Measurements from ENCODE around the gene GCK.
"Not testable (repeated sequence)": the region's sequence is repeated elsewhere in the genome, so short reads cannot be mapped to it uniquely, and the experiment has no call there.

Gene GCK

DNA sequence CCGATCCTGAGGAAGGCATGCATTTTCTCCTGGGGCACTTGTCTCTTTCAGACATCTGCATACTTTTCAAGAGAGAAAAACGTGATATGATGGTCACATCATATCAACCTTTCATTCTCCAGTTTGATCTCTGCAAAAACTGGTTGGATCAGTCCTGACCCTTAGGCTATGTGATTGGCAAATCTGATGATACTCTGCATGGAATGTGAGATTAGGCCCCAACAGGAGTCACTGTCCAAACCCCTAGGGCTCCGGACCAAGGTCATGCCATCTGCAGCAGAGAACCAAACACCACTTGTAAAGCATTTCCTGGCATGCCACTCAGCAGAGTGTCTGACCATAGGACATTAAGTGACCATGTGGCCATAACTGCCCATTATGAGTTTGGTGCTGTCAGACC lies 8.6 kb downstream of the GCK start:
- no peak overlapping the region for H3K27ac ChIP-seq (ENCODE audit: low read depth, low read length)
- H3K36me3 ChIP-seq (ENCODE audit: control insufficient read depth, insufficient read depth, low read length): no peaks in the 10 kb centered on the region
- no peaks in the 10 kb centered on the region for H3K4me1 ChIP-seq (ENCODE audit: control insufficient read depth, insufficient read depth, low read length)
- H3K27me3 ChIP-seq (ENCODE audit: control insufficient read depth, insufficient read depth, low read length): no peaks in the 10 kb centered on the region
- no peak overlapping the region for H3K9ac ChIP-seq (ENCODE audit: low read length)
- H3K4me3 ChIP-seq (ENCODE audit: low read length): no peak overlapping the region

DNA sequence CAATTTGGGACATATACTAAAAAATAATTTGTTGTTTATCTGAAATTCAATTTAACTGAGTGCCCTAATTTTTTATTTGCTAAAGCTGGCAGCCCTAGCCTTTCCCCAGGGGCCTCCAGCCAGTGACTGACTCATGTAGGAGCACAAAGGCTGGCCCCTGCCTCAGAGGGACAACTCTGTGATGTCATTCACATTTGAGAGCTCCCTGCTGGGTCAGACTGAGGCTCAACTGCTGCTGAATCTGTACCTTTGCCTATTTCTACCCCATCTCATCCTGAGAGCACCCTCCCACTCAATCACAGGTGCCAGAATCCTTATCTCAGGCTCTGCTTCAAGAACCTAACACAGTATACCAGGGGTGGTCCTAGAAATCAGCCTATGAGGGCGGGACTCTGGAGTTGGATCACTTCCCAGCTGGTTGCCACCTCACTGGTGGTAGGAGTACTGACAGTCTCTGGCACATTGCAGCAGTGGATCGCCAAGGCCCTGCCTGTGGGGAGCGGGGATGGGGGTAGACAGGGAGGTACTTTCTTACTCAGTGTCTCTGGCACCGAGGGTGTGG lies 11.6 kb downstream of the GCK start:
- no peak overlapping the region for H3K27ac ChIP-seq (ENCODE audit: low read depth, low read length)
- H3K4me3 ChIP-seq (ENCODE audit: low read length): no peak overlapping the region
- no peak overlapping the region for H3K9ac ChIP-seq (ENCODE audit: low read length)
- no peaks in the 10 kb centered on the region for H3K27me3 ChIP-seq (ENCODE audit: control insufficient read depth, insufficient read depth, low read length)
- no peaks in the 10 kb centered on the region for H3K36me3 ChIP-seq (ENCODE audit: control insufficient read depth, insufficient read depth, low read length)
- no peaks in the 10 kb centered on the region for H3K4me1 ChIP-seq (ENCODE audit: control insufficient read depth, insufficient read depth, low read length)

DNA sequence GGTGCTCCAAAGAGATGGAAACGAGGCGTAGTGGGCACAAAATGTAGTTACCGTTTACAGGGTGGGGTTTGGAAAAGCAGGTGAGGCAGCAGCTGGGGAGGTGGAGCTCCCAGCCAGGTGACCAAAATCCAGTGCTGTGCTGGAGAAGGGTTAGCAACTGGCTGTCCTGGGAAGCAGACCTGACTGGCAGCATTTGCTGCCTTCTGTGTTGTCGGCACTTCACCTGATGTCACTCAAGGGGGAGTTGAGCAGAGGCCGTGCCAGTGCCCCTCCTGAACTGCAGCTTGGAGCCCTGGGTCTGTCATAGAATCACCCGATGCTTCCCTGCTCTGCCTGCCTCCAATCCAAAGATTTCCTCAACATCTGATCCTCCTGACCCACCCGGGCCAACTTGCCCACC lies 12.8 kb downstream of the GCK start:
- no peaks in the 10 kb centered on the region for H3K27me3 ChIP-seq (ENCODE audit: control insufficient read depth, insufficient read depth, low read length)
- H3K4me1 ChIP-seq (ENCODE audit: control insufficient read depth, insufficient read depth, low read length): no peaks in the 10 kb centered on the region
- H3K9ac ChIP-seq (ENCODE audit: low read length): no peak overlapping the region
- H3K27ac ChIP-seq (ENCODE audit: low read depth, low read length): no peak overlapping the region
- H3K4me3 ChIP-seq (ENCODE audit: low read length): no peak overlapping the region
- H3K36me3 ChIP-seq (ENCODE audit: control insufficient read depth, insufficient read depth, low read length): no peaks in the 10 kb centered on the region

DNA sequence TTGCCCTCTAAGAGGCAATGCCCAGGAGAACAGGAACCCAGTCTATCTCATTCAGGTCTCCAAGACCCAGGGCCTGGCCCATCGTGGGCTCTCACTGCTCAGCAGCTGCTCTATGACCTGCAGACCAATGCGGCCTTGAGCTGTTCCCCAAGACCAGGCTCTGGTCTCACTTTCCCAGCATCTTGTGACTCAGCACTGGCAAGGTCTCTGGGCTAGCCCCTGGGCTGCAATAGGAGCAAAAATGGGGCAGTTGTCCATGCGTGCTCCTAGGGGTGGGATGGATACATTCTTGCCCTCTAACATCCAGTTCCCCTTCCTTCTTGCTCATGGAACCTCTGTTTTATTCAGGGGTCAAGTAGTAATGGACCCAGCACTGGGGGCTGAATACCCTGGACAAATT lies 13.5 kb downstream of the GCK start:
- no peaks in the 10 kb centered on the region for H3K4me1 ChIP-seq (ENCODE audit: control insufficient read depth, insufficient read depth, low read length)
- H3K9ac ChIP-seq (ENCODE audit: low read length): no peak overlapping the region
- no peaks in the 10 kb centered on the region for H3K27me3 ChIP-seq (ENCODE audit: control insufficient read depth, insufficient read depth, low read length)
- H3K4me3 ChIP-seq (ENCODE audit: low read length): no peak overlapping the region
- H3K36me3 ChIP-seq (ENCODE audit: control insufficient read depth, insufficient read depth, low read length): no peaks in the 10 kb centered on the region
- no peak overlapping the region for H3K27ac ChIP-seq (ENCODE audit: low read depth, low read length)

DNA sequence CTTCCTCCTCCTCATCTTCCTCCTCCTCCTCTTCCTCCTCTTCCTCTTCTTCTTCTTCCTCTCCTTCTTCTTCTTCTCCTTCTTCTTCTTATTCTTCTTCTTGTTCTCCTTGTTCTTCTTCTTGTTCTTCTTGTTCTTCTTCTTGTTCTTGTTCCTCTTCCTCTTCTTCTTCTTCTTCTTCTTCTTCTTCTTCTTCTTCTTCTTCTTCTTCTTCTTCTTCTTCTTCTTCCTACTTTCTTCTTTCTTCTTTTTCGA lies 14.6 kb downstream of the GCK start:
- not testable (repeated sequence) for H3K27me3 ChIP-seq (ENCODE audit: control insufficient read depth, insufficient read depth, low read length); H3K9ac ChIP-seq (ENCODE audit: low read length); H3K36me3 ChIP-seq (ENCODE audit: control insufficient read depth, insufficient read depth, low read length); H3K4me3 ChIP-seq (ENCODE audit: low read length); H3K27ac ChIP-seq (ENCODE audit: low read depth, low read length); H3K4me1 ChIP-seq (ENCODE audit: control insufficient read depth, insufficient read depth, low read length)

DNA sequence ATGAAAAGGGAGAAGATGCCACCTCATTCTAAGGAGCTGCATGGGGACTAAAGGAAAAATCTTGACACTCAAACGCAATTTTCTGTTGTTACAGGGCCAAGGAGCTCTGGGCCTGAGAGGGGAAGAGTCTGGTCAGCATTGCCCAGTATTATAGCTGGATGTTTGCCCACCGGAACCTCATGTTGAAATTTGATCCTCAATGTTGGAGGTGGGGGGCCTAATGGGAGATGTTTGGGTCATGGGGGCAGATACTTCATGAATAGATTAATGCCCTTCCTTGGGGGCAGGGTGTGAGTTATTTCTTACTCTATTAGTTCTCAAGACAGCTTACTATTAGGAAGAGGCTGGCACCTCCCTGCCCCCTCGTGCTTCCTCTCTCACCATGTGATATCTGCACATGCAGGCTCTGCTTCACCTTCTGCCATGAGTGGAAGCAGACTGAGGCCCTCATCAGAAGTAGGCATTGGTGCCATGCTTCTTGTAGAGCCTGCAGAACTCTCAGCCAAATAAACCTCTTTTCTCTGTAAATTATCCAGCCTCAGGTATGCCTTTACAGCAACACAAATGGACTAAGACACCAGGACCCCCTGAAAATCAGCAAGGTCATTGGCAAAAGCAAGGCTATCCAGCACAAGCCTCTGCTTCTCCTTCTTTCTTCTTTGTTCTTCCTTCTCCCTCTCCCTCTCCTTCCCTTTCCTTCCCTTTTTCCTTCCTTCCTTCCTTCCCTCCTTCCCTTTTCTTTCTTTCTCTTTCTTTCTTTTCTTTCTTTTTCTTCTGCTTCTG lies 15.1 kb downstream of the GCK start:
- no peak overlapping the region for H3K27ac ChIP-seq (ENCODE audit: low read depth, low read length)
- H3K27me3 ChIP-seq (ENCODE audit: control insufficient read depth, insufficient read depth, low read length): no peaks in the 10 kb centered on the region
- H3K9ac ChIP-seq (ENCODE audit: low read length): no peak overlapping the region
- no peaks in the 10 kb centered on the region for H3K4me1 ChIP-seq (ENCODE audit: control insufficient read depth, insufficient read depth, low read length)
- H3K36me3 ChIP-seq (ENCODE audit: control insufficient read depth, insufficient read depth, low read length): no peaks in the 10 kb centered on the region
- H3K4me3 ChIP-seq (ENCODE audit: low read length): no peak overlapping the region

DNA sequence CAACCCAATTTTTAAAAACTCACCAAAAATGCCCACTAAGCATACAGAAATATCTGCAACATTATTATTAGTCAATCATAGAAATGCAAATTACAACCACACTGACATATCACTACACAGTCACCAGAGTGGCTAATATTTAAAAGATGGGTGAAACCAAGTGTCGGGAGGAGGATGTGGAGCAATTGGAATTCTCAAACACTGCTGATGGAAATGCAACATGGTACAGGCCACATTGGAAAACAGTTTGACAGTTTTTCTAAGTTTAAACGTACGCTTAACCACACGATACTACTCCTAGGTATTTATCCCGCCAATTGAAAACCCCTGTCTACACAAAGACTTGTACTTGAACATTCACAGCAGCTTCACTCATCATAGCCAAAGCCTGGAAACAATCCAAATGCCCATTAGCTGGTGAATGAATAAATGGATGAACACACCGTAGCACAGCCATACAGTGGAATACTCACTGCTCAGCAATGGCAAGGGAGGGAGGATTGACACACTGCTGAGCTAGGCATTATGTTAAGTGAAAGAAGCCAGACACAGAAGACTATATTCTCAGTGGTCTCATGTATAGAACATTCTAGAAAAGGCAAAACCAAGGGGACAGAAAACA lies 16.3 kb downstream of the GCK start:
- no peak overlapping the region for H3K9ac ChIP-seq (ENCODE audit: low read length)
- H3K27me3 ChIP-seq (ENCODE audit: control insufficient read depth, insufficient read depth, low read length): no peaks in the 10 kb centered on the region
- H3K36me3 ChIP-seq (ENCODE audit: control insufficient read depth, insufficient read depth, low read length): no peaks in the 10 kb centered on the region
- H3K4me1 ChIP-seq (ENCODE audit: control insufficient read depth, insufficient read depth, low read length): no peaks in the 10 kb centered on the region
- no peak overlapping the region for H3K27ac ChIP-seq (ENCODE audit: low read depth, low read length)
- H3K4me3 ChIP-seq (ENCODE audit: low read length): no peak overlapping the region

DNA sequence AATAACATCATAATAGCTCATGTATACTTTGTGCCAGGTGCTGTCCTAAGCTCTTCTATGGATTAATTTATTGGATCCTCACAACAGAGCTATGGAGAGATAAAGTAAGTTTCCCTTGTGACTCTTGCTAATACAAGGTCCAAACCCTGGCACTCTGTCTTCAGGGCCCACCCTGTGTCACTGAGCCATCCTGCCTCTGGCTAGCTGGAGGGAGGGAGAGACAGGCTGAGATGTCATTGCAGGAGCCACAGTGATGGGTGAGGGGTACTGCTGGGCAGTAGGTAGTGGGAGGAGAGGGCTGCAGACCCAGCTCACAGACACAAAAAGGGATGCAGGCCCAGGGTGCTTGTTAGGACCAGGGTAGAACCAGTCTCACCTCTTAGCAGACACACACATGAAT lies 16.9 kb downstream of the GCK start:
- Histone ChIP-seq H3K27me3 (ENCODE audit: control insufficient read depth, insufficient read depth, low read length) (no peaks in the 10 kb centered on the region), H3K9ac (ENCODE audit: low read length) (no peak overlapping the region), H3K36me3 (ENCODE audit: control insufficient read depth, insufficient read depth, low read length) (no peaks in the 10 kb centered on the region), H3K27ac (ENCODE audit: low read depth, low read length) (no peak overlapping the region), H3K4me3 (ENCODE audit: low read length) (no peak overlapping the region), H3K4me1 (ENCODE audit: control insufficient read depth, insufficient read depth, low read length) (no peaks in the 10 kb centered on the region)

DNA sequence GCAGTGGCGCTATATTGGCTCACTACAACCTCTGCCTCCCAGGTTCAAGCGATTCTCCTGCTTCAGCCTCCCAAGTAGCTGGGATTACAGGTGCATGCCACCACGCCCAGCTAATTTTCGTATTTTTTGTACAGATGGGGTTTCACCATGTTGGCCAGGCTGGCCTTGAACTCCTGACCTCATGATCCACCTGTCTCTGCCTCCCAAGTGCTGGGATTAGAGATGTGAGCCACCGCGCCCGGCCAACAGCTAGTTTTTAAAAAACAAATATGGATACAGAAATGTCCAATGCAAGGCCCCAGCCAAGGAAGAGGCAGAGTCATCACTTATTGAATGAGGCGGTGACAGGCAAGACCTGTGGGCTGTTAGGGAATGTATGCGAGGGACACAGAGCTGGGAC lies 17.3 kb downstream of the GCK start:
- H3K36me3 ChIP-seq (ENCODE audit: control insufficient read depth, insufficient read depth, low read length); H3K4me3 ChIP-seq (ENCODE audit: low read length); H3K9ac ChIP-seq (ENCODE audit: low read length); H3K27ac ChIP-seq (ENCODE audit: low read depth, low read length); H3K27me3 ChIP-seq (ENCODE audit: control insufficient read depth, insufficient read depth, low read length); H3K4me1 ChIP-seq (ENCODE audit: control insufficient read depth, insufficient read depth, low read length): not testable (repeated sequence)

DNA sequence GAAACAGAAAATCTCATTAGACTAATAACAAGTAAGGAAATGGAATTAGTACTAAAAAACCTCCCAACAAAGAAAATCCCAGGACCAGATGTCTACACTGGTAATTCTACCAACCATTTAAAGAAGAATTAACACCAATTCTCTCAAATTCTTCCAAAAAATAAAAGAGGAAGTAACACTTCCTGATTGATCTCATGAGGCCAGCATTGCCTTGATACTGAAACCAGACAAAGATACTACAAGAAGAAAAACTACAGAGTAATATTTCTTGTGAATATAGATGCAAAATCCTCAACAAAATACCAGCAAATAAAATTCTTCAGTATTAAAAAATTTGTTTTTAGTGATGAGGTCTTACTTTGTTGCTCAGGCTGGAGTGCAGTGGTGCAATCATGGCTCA lies 21.3 kb downstream of the GCK start:
- H3K27ac ChIP-seq (ENCODE audit: low read depth, low read length): no peak overlapping the region
- no peaks in the 10 kb centered on the region for H3K36me3 ChIP-seq (ENCODE audit: control insufficient read depth, insufficient read depth, low read length)
- no peaks in the 10 kb centered on the region for H3K27me3 ChIP-seq (ENCODE audit: control insufficient read depth, insufficient read depth, low read length)
- no peak overlapping the region for H3K9ac ChIP-seq (ENCODE audit: low read length)
- H3K4me3 ChIP-seq (ENCODE audit: low read length): no peak overlapping the region
- no peaks in the 10 kb centered on the region for H3K4me1 ChIP-seq (ENCODE audit: control insufficient read depth, insufficient read depth, low read length)

DNA sequence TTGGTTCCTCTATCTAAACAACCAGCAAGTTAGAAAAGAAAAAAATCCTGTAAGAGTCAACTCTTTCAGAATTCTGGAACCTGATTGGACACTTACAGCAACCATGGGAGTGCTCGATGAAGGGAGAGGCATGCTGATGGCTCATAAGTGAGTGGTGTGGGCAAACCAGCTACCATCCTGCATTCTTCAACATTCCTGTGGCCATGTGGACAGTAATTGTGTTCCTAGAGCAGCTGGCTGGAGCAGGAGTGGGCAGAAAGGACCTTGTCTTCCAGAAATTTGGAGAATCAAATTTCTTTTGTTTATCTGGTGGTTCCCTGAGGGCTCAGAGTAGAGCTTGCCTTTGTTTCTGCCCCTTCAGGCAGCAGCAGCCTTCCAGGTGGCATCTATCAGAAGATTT lies 25.6 kb downstream of the GCK start:
- no peak overlapping the region for H3K4me3 ChIP-seq (ENCODE audit: low read length)
- H3K27me3 ChIP-seq (ENCODE audit: control insufficient read depth, insufficient read depth, low read length): no peaks in the 10 kb centered on the region
- H3K9ac ChIP-seq (ENCODE audit: low read length): no peak overlapping the region
- no peaks in the 10 kb centered on the region for H3K36me3 ChIP-seq (ENCODE audit: control insufficient read depth, insufficient read depth, low read length)
- H3K4me1 ChIP-seq (ENCODE audit: control insufficient read depth, insufficient read depth, low read length): no peaks in the 10 kb centered on the region
- no peak overlapping the region for H3K27ac ChIP-seq (ENCODE audit: low read depth, low read length)

DNA sequence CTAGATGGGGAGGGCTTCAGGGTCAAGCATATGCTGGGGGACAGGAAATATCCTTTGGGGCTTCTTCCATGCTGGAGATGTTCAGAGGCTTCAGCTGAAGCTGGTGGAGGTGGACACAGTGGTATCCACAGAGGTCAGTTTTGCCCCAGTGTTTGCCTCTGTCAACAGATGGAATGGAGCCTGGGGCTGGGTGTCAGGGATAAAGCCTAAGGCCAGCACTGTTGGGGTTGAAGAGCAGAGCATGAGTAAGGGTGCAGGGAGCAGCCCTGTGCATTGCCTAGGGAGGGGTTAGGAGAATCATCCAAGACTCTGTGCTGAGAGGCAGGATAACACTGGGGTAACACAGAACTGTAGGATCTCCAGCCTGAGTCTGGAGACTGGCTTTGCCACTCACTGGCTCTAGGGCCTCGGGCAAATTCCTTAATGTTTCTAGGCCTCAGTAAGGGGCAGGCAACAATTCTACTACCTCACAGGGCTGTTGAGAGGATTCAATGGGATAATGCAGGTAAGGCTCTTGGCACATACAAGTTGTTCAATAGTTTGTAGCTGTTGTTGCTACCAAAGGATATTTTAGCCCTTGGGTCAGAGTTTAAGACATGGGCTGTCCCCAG lies 26.3 kb downstream of the GCK start:
- no peaks in the 10 kb centered on the region for H3K4me1 ChIP-seq (ENCODE audit: control insufficient read depth, insufficient read depth, low read length)
- no peaks in the 10 kb centered on the region for H3K36me3 ChIP-seq (ENCODE audit: control insufficient read depth, insufficient read depth, low read length)
- no peaks in the 10 kb centered on the region for H3K27me3 ChIP-seq (ENCODE audit: control insufficient read depth, insufficient read depth, low read length)
- H3K9ac ChIP-seq (ENCODE audit: low read length): no peak overlapping the region
- no peak overlapping the region for H3K27ac ChIP-seq (ENCODE audit: low read depth, low read length)
- H3K4me3 ChIP-seq (ENCODE audit: low read length): no peak overlapping the region

DNA sequence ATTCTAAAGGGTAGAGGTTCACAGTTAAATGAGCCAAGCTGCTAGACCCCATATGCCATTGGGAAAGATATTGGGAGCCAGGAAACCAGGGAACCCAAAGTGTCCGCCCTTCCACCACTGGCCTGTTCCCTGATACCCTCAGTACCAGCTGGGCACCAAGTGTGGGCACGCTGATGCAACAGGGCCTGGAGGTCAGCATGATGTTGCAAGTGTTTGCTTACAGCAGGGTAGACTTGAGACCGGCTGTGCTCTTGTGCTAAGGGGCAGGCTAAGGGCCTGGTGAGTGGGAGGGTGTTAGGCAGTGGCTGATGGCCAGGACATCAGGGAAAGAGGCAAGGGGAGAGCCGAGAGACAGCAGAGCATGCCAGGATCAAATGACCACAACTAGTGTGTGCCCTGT lies 27.1 kb downstream of the GCK start:
- H3K4me1 ChIP-seq (ENCODE audit: control insufficient read depth, insufficient read depth, low read length): no peaks in the 10 kb centered on the region
- H3K27me3 ChIP-seq (ENCODE audit: control insufficient read depth, insufficient read depth, low read length): no peaks in the 10 kb centered on the region
- H3K36me3 ChIP-seq (ENCODE audit: control insufficient read depth, insufficient read depth, low read length): no peaks in the 10 kb centered on the region
- H3K9ac ChIP-seq (ENCODE audit: low read length): no peak overlapping the region
- H3K27ac ChIP-seq (ENCODE audit: low read depth, low read length): no peak overlapping the region
- H3K4me3 ChIP-seq (ENCODE audit: low read length): no peak overlapping the region

All from rectal smooth muscle tissue (tissue), 1 donor.